Endothelial cell of umbilical vein (primary cell): ENCODE data around the gene TPT1. TPM values are rescaled to one million over a fixed set of nuclear protein-coding genes. Genes with fewer than 3 reads are reported as not detected.

ENCODE experiments used
- BruUV-seq: library from RNA; stranded (reverse); fragments of 400-500 nt; replicated peaks from 2 replicates; lab custom pipeline; 2021; lab: Mats Ljungman, UMichigan
- CTCF ChIA-PET: fragments of 300-600, 350-600 bp; sonication (Branson Sonifier 250); formaldehyde crosslinking; loops from one replicate; lab custom pipeline; 2021; ENCODE audit warnings: antibody characterized with exemption, inconsistent platforms; lab: Charles Lee
- POLR2A ChIA-PET: fragments of 300-600, 350-600 bp; sonication (Branson Sonifier 250); formaldehyde crosslinking; loops from one replicate; lab custom pipeline; 2021; ENCODE audit warnings: antibody characterized with exemption, inconsistent platforms; lab: Charles Lee
- DNase-seq: peaks from one replicate; pipeline ENCODE4 v3.0.0-alpha.2; 2011; ENCODE audit warnings: low read depth, low spot score
- FAIRE-seq: peaks from 2 replicates; lab custom pipeline; 2011; peaks lifted over from hg19 to GRCh38; lab: Jason Lieb, UNC
- H2AFZ ChIP-seq: 2 replicates; pipeline ENCODE4 v1.6.0; 2012; ENCODE audit warnings: low read depth, low read length, control low read depth, inconsistent platforms
- H3K27ac ChIP-seq: 2 replicates; pipeline ENCODE4 v1.5.1; 2011; ENCODE audit warnings: low read depth, mild to moderate bottlenecking, control low read depth, low read length, moderate library complexity; ENCODE audit not compliant: insufficient read depth
- H3K27me3 ChIP-seq, 2 experiments: 2 replicates each; pipeline versions ENCODE4 v1.6.0 to v1.6.1; 2011; ENCODE audit warnings: low read length in 2 of 2, mixed read lengths in 1 of 2; ENCODE audit not compliant: control insufficient read depth in 2 of 2, insufficient read depth in 2 of 2
- H3K36me3 ChIP-seq, 2 experiments: 2 replicates in 1 of 2; 3 replicates in 1 of 2; pipeline ENCODE4 v1.5.1; 2011; ENCODE audit warnings: low read length in 2 of 2, mild to moderate bottlenecking in 1 of 2, moderate library complexity in 1 of 2; ENCODE audit not compliant: control insufficient read depth in 2 of 2, insufficient read depth in 2 of 2; ENCODE audit errors: extremely low read depth in 1 of 2
- H3K4me1 ChIP-seq: 3 replicates; pipeline ENCODE4 v1.5.1; 2011; ENCODE audit warnings: mild to moderate bottlenecking, low read length; ENCODE audit not compliant: control insufficient read depth, insufficient read depth; ENCODE audit errors: extremely low read depth
- H3K4me2 ChIP-seq: 2 replicates; pipeline ENCODE4 v1.6.1; 2011; ENCODE audit warnings: low read length, control low read depth, mixed read lengths; ENCODE audit not compliant: insufficient read depth
- H3K4me3 ChIP-seq, 3 experiments: fragments of 200-600 bp in 1 of 3; sonication (generic), shearing (Covaris generic) in 1 of 3; replicated peaks in 1 of 3; 2 replicates each; pipeline ENCODE4 v1.5.1; 2011 to 2016; ENCODE audit warnings: control low read depth in 3 of 3, low read length in 3 of 3, mild to moderate bottlenecking in 2 of 3, inconsistent platforms in 1 of 3, low read depth in 1 of 3, moderate library complexity in 1 of 3; ENCODE audit not compliant: insufficient read depth in 1 of 3
- H3K79me2 ChIP-seq: 2 replicates; pipeline ENCODE4 v1.6.0; 2012; ENCODE audit warnings: low read length, inconsistent platforms; ENCODE audit not compliant: control insufficient read depth, insufficient read depth
- H3K9ac ChIP-seq: replicated peaks from 2 replicates; pipeline ENCODE3; 2011; ENCODE audit warnings: low read length, control low read depth; ENCODE audit not compliant: insufficient read depth; ENCODE audit errors: extremely low read depth
- H3K9me1 ChIP-seq: replicated peaks from 3 replicates; pipeline ENCODE4 v1.6.0; 2011; ENCODE audit warnings: mild to moderate bottlenecking, low read length; ENCODE audit not compliant: control insufficient read depth, insufficient read depth; ENCODE audit errors: extremely low read depth
- H3K9me3 ChIP-seq: replicated peaks from 2 replicates; pipeline ENCODE4 v1.5.1; 2012; ENCODE audit warnings: low read length, inconsistent platforms; ENCODE audit not compliant: control insufficient read depth, insufficient read depth
- H4K20me1 ChIP-seq: replicated peaks from 2 replicates; pipeline ENCODE3; 2011; ENCODE audit warnings: mild to moderate bottlenecking, low read length; ENCODE audit not compliant: control insufficient read depth, insufficient read depth; ENCODE audit errors: extremely low read depth
- EZH2 ChIP-seq: IDR thresholded peaks from 2 replicates; pipeline ENCODE4 v1.6.1; 2012; ENCODE audit warnings: borderline replicate concordance, low read depth, mild to moderate bottlenecking, moderate library complexity, low read length, inconsistent platforms; ENCODE audit not compliant: severe bottlenecking
- FOS ChIP-seq: IDR thresholded peaks from 2 replicates; pipeline ENCODE4 v1.6.1; 2011; ENCODE audit warnings: mild to moderate bottlenecking, low read length, moderate library complexity, borderline replicate concordance; ENCODE audit not compliant: insufficient read depth
- GATA2 ChIP-seq: IDR thresholded peaks from 2 replicates; pipeline ENCODE4 v1.7.0; 2011; ENCODE audit warnings: low read depth, mild to moderate bottlenecking, moderate library complexity, mixed read lengths, low read length; ENCODE audit not compliant: insufficient read length, insufficient read depth
- JUN ChIP-seq: IDR thresholded peaks from 2 replicates; pipeline ENCODE4 v1.6.1; 2011; ENCODE audit warnings: borderline replicate concordance, low read depth; ENCODE audit not compliant: insufficient read length, insufficient read depth
- MYC ChIP-seq: IDR thresholded peaks from one replicate; pipeline ENCODE4 v1.6.1; 2011; ENCODE audit warnings: mild to moderate bottlenecking, low read depth, low read length
- POLR2A ChIP-seq: IDR thresholded peaks from 2 replicates; pipeline ENCODE4 v1.6.1; 2012; ENCODE audit warnings: low read depth, mild to moderate bottlenecking, control low read depth, low read length
- POLR2AphosphoS5 ChIP-seq: IDR thresholded peaks from 2 replicates; pipeline ENCODE4 v1.6.1; 2012; ENCODE audit warnings: low read depth, mild to moderate bottlenecking, control low read depth, low read length, moderate library complexity; ENCODE audit not compliant: insufficient read depth
- dilution Hi-C: fragments of 300-500 bp; cut with MboI; formaldehyde crosslinking; loops from one replicate; pipeline ENCODE4 v1.15.0; 2019; ENCODE audit warnings: low sequenced_read_pairs; ENCODE audit not compliant: extremely low pct_ligation_motif_present
- intact Hi-C: fragments of 100-400 bp; cut with micrococcal nuclease; formaldehyde crosslinking; loops from one replicate; pipeline ENCODE4 v1.10.0; 2022
- polyA plus RNA-seq, 4 experiments: library from polyadenylated mRNA; depleted of rRNA in 3 of 4; stranded (reverse) in 3 of 4; unstranded in 1 of 4; fragments of >200 nt; gene quantifications; 2 replicates each; pipeline versions ENCODE4 v1.2.1 to v1.2.3, GENCODE V29; 2011 to 2012; ENCODE audit warnings: missing spikeins in 1 of 4
- total RNA-seq: library from RNA; stranded (reverse); gene quantifications from 2 replicates; pipeline ENCODE4 v1.2.3, GENCODE V29; 2021
- TF ChIP-seq, protein P1 (sequence below), 2 donors: IDR thresholded peaks; 1 replicate in 1 of 2; 2 replicates in 1 of 2; pipeline ENCODE4 v1.5.1; 2011; ENCODE audit warnings: low read length in 2 of 2, mild to moderate bottlenecking in 2 of 2, moderate library complexity in 2 of 2, control low read depth in 1 of 2, inconsistent platforms in 1 of 2, low read depth in 1 of 2; ENCODE audit not compliant: insufficient read depth in 1 of 2; ENCODE audit errors: extremely low read depth in 1 of 2
- TF ChIP-seq, protein P2 (sequence below): IDR thresholded peaks from 2 replicates; pipeline ENCODE4 v1.6.1; 2011; ENCODE audit not compliant: insufficient read depth, insufficient read length

Gene TPT1
- total and polyA plus RNA-seq, 2 donors (not counting 3 experiments of a cell fraction or from before 2014, with no cell fraction given), result 2,993 to 4,330 TPM

DNA sequence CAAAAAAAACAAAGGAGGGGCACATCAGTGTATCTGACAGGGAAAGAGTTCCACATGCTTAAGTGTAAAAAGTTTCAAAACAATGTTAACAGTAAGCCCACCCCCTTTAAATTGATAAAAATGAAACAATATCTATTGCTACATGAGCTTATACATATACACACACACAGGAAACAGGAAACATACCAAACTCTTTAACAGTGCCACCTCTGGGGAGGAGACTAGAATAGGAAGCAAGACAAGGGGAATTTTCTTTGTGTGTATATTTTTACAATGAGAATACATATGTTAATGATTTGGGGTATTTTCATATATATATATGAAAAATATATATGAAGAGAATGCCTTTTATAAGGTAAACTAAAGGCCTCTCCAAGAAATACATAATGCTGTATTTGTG, 44.7 kb downstream of the TPT1 start:
- intact Hi-C loops (no loop called here), dilution Hi-C loops (no loop called here)
- no peak for FAIRE-seq

More for the DNA sequence above, 44.7 kb downstream of the TPT1 start:
- TF ChIP-seq, protein P1, sequence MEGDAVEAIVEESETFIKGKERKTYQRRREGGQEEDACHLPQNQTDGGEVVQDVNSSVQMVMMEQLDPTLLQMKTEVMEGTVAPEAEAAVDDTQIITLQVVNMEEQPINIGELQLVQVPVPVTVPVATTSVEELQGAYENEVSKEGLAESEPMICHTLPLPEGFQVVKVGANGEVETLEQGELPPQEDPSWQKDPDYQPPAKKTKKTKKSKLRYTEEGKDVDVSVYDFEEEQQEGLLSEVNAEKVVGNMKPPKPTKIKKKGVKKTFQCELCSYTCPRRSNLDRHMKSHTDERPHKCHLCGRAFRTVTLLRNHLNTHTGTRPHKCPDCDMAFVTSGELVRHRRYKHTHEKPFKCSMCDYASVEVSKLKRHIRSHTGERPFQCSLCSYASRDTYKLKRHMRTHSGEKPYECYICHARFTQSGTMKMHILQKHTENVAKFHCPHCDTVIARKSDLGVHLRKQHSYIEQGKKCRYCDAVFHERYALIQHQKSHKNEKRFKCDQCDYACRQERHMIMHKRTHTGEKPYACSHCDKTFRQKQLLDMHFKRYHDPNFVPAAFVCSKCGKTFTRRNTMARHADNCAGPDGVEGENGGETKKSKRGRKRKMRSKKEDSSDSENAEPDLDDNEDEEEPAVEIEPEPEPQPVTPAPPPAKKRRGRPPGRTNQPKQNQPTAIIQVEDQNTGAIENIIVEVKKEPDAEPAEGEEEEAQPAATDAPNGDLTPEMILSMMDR (IDR thresholded peaks at IDR 0.05; ENCODE audit: extremely low read depth in 1 of 2, insufficient read depth in 1 of 2, low read depth in 1 of 2, low read length in 2 of 2), result no peak
- TF ChIP-seq EZH2 (no peak), FOS (no peak), POLR2AphosphoS5 (no peak), MYC (no peak), POLR2A (no peak), GATA2 (no peak), JUN (no peak)
- TF ChIP-seq, protein P2, sequence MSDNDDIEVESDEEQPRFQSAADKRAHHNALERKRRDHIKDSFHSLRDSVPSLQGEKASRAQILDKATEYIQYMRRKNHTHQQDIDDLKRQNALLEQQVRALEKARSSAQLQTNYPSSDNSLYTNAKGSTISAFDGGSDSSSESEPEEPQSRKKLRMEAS, result no peak
- peak overlapping the region; percentile 25 for H3K4me2 ChIP-seq
- H3K79me2 ChIP-seq, result no peaks in the 10 kb centered on the region
- H3K9ac ChIP-seq, result no peak overlapping the region
- no peak overlapping the region for H3K4me3 ChIP-seq
- no peaks in the 10 kb centered on the region for H3K36me3 ChIP-seq
- H3K9me3 ChIP-seq, result no peaks in the 10 kb centered on the region
- H4K20me1 ChIP-seq, result peaks cover 2% of the 10 kb centered on the region
- peaks cover 0 to 1% of the 10 kb centered on the region in 2 experiments for H3K27me3 ChIP-seq
- peak; percentile 34 for DNase-seq
- no peaks in the 10 kb centered on the region for H3K9me1 ChIP-seq
- H2AFZ ChIP-seq, result no peak overlapping the region
- no TSS peak for BruUV-seq
- H3K27ac ChIP-seq, result no peak overlapping the region
- peaks cover 16% of the 10 kb centered on the region for H3K4me1 ChIP-seq
- POLR2A ChIA-PET, result no interaction called here
- CTCF ChIA-PET, result interaction anchor here (1.0 to 2.9 kb wide), 3 partner anchors 15 to 416 kb away, joined by 3 to 12 read pairs (median 8); no protein-coding TSS in a partner anchor
